PC-9 (cell line): ENCODE data around the gene TAMM41. TPM values are rescaled to one million over a fixed set of nuclear protein-coding genes. Genes with fewer than 3 reads are reported as not detected.
"Not testable (repeated sequence)": the region's sequence is repeated elsewhere in the genome, so short reads cannot be mapped to it uniquely, and the experiment has no call there.

Experiments used
- BruUV-seq: library from RNA; stranded (reverse); fragments of 400-500 nt; replicated peaks from 2 replicates; lab custom pipeline; 2021; lab: Mats Ljungman, UMichigan
- CTCF ChIA-PET: fragments of 300-600 bp; sonication (Branson Sonifier 250); formaldehyde crosslinking; loops from one replicate; lab custom pipeline; 2022; ENCODE audit warnings: antibody characterized with exemption; lab: Charles Lee
- POLR2A ChIA-PET: fragments of 300-600 bp; sonication (Branson Sonifier 250); formaldehyde crosslinking; loops from one replicate; lab custom pipeline; 2022; ENCODE audit warnings: antibody characterized with exemption; ENCODE audit not compliant: unreplicated experiment; lab: Charles Lee
- DNase-seq, 2 experiments: peaks; one replicate each; pipeline versions ENCODE4 v3.0.0 to v3.0.0-alpha.2; 2015 to 2022; ENCODE audit warnings: mixed read lengths in 1 of 2
- H2AFZ ChIP-seq: fragments of 200-600 bp; sonication (generic); 2 replicates; pipeline ENCODE4 v1.8.1; 2017; ENCODE audit warnings: antibody characterized with exemption
- H3F3A ChIP-seq: fragments of 200-600 bp; sonication (generic); 2 replicates; pipeline ENCODE4 v1.8.1; 2017; ENCODE audit warnings: antibody characterized with exemption, mild to moderate bottlenecking, low read depth; ENCODE audit not compliant: insufficient read depth
- H3K27ac ChIP-seq: fragments of 200-600 bp; sonication (generic); 2 replicates; pipeline ENCODE4 v1.6.1; 2016; ENCODE audit warnings: mixed run types
- H3K27me3 ChIP-seq: fragments of 200-600 bp; sonication (generic); 2 replicates; pipeline ENCODE4 v1.6.1; 2016; ENCODE audit warnings: low read depth, mixed run types; ENCODE audit not compliant: insufficient read depth
- H3K36me3 ChIP-seq: fragments of 200-600 bp; sonication (generic); 2 replicates; pipeline ENCODE4 v1.6.1; 2016; ENCODE audit warnings: low read depth, mixed run types
- H3K4me1 ChIP-seq: fragments of 200-600 bp; sonication (generic); replicated peaks from 2 replicates; pipeline ENCODE4 v1.6.1; 2016; ENCODE audit warnings: mixed run types; ENCODE audit not compliant: insufficient read depth
- H3K4me2 ChIP-seq: fragments of 200-600 bp; sonication (generic); 2 replicates; pipeline ENCODE4 v1.6.1; 2017; ENCODE audit warnings: mixed run types
- H3K4me3 ChIP-seq: fragments of 200-600 bp; sonication (generic); 2 replicates; pipeline ENCODE4 v1.6.1; 2016; ENCODE audit warnings: mixed run types
- H3K79me2 ChIP-seq: fragments of 200-600 bp; sonication (generic); 2 replicates; pipeline ENCODE4 v1.6.1; 2017; ENCODE audit warnings: low read depth, mixed run types
- H3K9me2 ChIP-seq: fragments of 200-600 bp; sonication (generic); 2 replicates; pipeline ENCODE4 v1.8.1; 2017; ENCODE audit warnings: mild to moderate bottlenecking; ENCODE audit not compliant: insufficient read depth
- H3K9me3 ChIP-seq: fragments of 200-600 bp; sonication (generic); 2 replicates; pipeline ENCODE4 v1.8.1; 2016; ENCODE audit warnings: low read depth; ENCODE audit not compliant: insufficient read depth
- H4K20me1 ChIP-seq: fragments of 200-600 bp; sonication (generic); 2 replicates; pipeline ENCODE4 v1.8.1; 2017; ENCODE audit not compliant: insufficient read depth
- CTCF ChIP-seq: fragments of 200-600 bp; sonication (generic); conservative IDR thresholded peaks from 2 replicates; pipeline ENCODE4 v1.6.1; 2017; ENCODE audit warnings: mixed run types, antibody characterized with exemption, mild to moderate bottlenecking, moderate library complexity
- EZH2 ChIP-seq: fragments of 200-600 bp; sonication (generic); IDR thresholded peaks from 2 replicates; pipeline ENCODE4 v1.8.0; 2017; ENCODE audit warnings: antibody characterized with exemption, low read depth
- intact Hi-C: fragments of 100-400 bp; cut with micrococcal nuclease; formaldehyde crosslinking; loops from one replicate; pipeline ENCODE4 v1.10.0; 2022; ENCODE audit not compliant: unreplicated experiment
- total RNA-seq: library from RNA; stranded (reverse); gene quantifications from 2 replicates; pipeline ENCODE4 v1.2.3, GENCODE V29; 2021

TAMM41 gene
- total RNA-seq, 1 experiment from 2014 or later, result 25.3 TPM

GRCh38 chr3:11862145-11862544 is 15.5 kb upstream of the TAMM41 start:
- H3K4me2 ChIP-seq, H2AFZ ChIP-seq, H3K36me3 ChIP-seq, H3K4me1 ChIP-seq, H4K20me1 ChIP-seq, H3F3A ChIP-seq, H3K27ac ChIP-seq, H3K9me3 ChIP-seq, intact Hi-C loops, POLR2A ChIA-PET, BruUV-seq, H3K79me2 ChIP-seq, DNase-seq, H3K9me2 ChIP-seq, CTCF ChIA-PET, H3K4me3 ChIP-seq: not testable (repeated sequence)
- H3K27me3 ChIP-seq, result peaks cover 60% of the 10 kb centered on the region

- not testable (repeated sequence) for H3K9me2 ChIP-seq, H4K20me1 ChIP-seq
Observed at GRCh38 chr3:11860213-11860612, 13.5 kb upstream of the TAMM41 start.

DNA sequence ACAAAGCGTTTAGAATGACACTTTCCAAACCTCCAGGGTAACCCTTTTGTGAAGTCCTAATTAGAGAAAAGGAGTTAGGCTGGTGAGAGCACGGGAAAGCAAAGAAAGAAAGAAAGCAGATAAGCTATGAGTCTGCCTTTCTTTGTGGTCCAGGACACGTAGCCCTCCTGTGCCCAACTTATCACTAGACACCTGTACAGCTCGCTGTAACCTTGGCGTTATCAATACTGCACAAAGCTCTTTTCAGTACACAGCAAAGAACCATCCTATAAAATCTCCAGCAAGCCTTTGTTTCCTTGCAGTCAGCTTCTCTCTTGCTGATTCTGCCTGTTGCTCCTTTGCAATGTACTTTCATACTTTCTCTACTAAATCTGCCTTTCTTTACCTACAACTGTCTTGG is 6.8 kb upstream of the TAMM41 start:
- POLR2A ChIA-PET, result no interaction called here
- no peak overlapping the region for H3K4me3 ChIP-seq
- H3K4me1 ChIP-seq, result no peaks in the 10 kb centered on the region
- H4K20me1 ChIP-seq, result no peaks in the 10 kb centered on the region
- H2AFZ ChIP-seq, result no peak overlapping the region
- no peak overlapping the region for H3K4me2 ChIP-seq
- intact Hi-C loops, result no loop called here
- BruUV-seq, result no TSS peak
- DNase-seq, result no peak
- no peaks in the 10 kb centered on the region for H3K36me3 ChIP-seq
- no peak overlapping the region for H3K27ac ChIP-seq
- no peak for TF ChIP-seq CTCF
- no peaks in the 10 kb centered on the region; the same call in 1 of the 2 replicates for H3K9me2 ChIP-seq
- H3K9me3 ChIP-seq, result no peaks in the 10 kb centered on the region
- no peaks in the 10 kb centered on the region for H3F3A ChIP-seq
- H3K79me2 ChIP-seq, result no peaks in the 10 kb centered on the region
- CTCF ChIA-PET, result no interaction called here
- peaks cover 46% of the 10 kb centered on the region for H3K27me3 ChIP-seq

More at GRCh38 chr3:11860213-11860612, 13.5 kb upstream of the TAMM41 start:
- CTCF ChIA-PET, H3K36me3 ChIP-seq, H3K4me2 ChIP-seq, H3K4me1 ChIP-seq, H3K4me3 ChIP-seq, H2AFZ ChIP-seq, H3K79me2 ChIP-seq, intact Hi-C loops, DNase-seq, BruUV-seq, H3K9me3 ChIP-seq, H3F3A ChIP-seq, H3K27ac ChIP-seq, POLR2A ChIA-PET: not testable (repeated sequence)
- peaks cover 53% of the 10 kb centered on the region for H3K27me3 ChIP-seq

GRCh38 chr3:11850003-11850402 is 3.3 kb upstream of the TAMM41 start:
- no TSS peak for BruUV-seq
- Histone ChIP-seq H2AFZ (no peak overlapping the region), H3F3A (no peaks in the 10 kb centered on the region), H3K9me3 (no peaks in the 10 kb centered on the region), H3K79me2 (peaks cover 16% of the 10 kb centered on the region), H3K4me2 (no peak overlapping the region), H4K20me1 (no peaks in the 10 kb centered on the region), H3K27me3 (peaks cover 40% of the 10 kb centered on the region), H3K27ac (no peak overlapping the region), H3K4me1 (peaks cover 12% of the 10 kb centered on the region), H3K9me2 (no peaks in the 10 kb centered on the region), H3K4me3 (no peak overlapping the region), H3K36me3 (no peaks in the 10 kb centered on the region)
- POLR2A ChIA-PET, result no interaction called here
- intact Hi-C loops, result no loop called here
- TF ChIP-seq CTCF, result no peak
- no peak for TF ChIP-seq EZH2
- CTCF ChIA-PET, result no interaction called here
- DNase-seq, result no peak
